ENCODE data around the gene PEX7. TPM values are rescaled to one million over a fixed set of nuclear protein-coding genes. Genes with fewer than 3 reads are reported as not detected.

Gene PEX7
- total and polyA plus RNA-seq, 2 donors (not counting 1 experiment from before 2014, with no cell fraction given): 10.2 to 18.0 TPM

- Histone ChIP-seq H3K27me3 (ENCODE audit: control insufficient read depth, insufficient read depth, low read length) (peaks cover 2% of the 10 kb centered on the region), H4K20me1 (ENCODE audit: control insufficient read depth, extremely low read depth, insufficient read depth, low read length) (no peaks in the 10 kb centered on the region), H3K4me2 (ENCODE audit: extremely low read depth, insufficient read depth, low read length) (no peak overlapping the region), H3K27ac (ENCODE audit: insufficient read depth, low read length) (no peak overlapping the region), H3K9ac (ENCODE audit: insufficient read depth, low read length) (no peak overlapping the region), H3K36me3 (ENCODE audit: control insufficient read depth, insufficient read depth, low read length) (no peaks in the 10 kb centered on the region), H3K4me3 (replicated peaks in 1 of 4; ENCODE audit: control extremely low read depth in 1 of 4, insufficient read depth in 1 of 4, low read depth in 3 of 4, low read length in 4 of 4) (no peak overlapping the region), H3K79me2 (ENCODE audit: control insufficient read depth, insufficient read depth, low read length) (no peaks in the 10 kb centered on the region), H3K4me1 (ENCODE audit: control insufficient read depth, extremely low read depth, insufficient read depth, low read length) (no peaks in the 10 kb centered on the region), H3K9me3 (ENCODE audit: control insufficient read depth, insufficient read depth, low read depth, low read length) (no peaks in the 10 kb centered on the region), H2AFZ (ENCODE audit: low read length) (no peak overlapping the region)
- DNase-seq (ENCODE audit: low read depth in 2 of 2): no peak
- TF ChIP-seq, protein P1, sequence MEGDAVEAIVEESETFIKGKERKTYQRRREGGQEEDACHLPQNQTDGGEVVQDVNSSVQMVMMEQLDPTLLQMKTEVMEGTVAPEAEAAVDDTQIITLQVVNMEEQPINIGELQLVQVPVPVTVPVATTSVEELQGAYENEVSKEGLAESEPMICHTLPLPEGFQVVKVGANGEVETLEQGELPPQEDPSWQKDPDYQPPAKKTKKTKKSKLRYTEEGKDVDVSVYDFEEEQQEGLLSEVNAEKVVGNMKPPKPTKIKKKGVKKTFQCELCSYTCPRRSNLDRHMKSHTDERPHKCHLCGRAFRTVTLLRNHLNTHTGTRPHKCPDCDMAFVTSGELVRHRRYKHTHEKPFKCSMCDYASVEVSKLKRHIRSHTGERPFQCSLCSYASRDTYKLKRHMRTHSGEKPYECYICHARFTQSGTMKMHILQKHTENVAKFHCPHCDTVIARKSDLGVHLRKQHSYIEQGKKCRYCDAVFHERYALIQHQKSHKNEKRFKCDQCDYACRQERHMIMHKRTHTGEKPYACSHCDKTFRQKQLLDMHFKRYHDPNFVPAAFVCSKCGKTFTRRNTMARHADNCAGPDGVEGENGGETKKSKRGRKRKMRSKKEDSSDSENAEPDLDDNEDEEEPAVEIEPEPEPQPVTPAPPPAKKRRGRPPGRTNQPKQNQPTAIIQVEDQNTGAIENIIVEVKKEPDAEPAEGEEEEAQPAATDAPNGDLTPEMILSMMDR (conservative IDR thresholded peaks at IDR 0.05 in 1 of 2, IDR thresholded peaks at IDR 0.05 in 1 of 2; ENCODE audit: low read depth in 1 of 2, low read length in 2 of 2): no peak
- no peak for TF ChIP-seq EZH2 (IDR thresholded peaks at IDR 0.05; ENCODE audit: low read length, missing control alignments)
Measured at GRCh38 chr6:136914947-136915346, 92.6 kb downstream of the PEX7 start.

DNA sequence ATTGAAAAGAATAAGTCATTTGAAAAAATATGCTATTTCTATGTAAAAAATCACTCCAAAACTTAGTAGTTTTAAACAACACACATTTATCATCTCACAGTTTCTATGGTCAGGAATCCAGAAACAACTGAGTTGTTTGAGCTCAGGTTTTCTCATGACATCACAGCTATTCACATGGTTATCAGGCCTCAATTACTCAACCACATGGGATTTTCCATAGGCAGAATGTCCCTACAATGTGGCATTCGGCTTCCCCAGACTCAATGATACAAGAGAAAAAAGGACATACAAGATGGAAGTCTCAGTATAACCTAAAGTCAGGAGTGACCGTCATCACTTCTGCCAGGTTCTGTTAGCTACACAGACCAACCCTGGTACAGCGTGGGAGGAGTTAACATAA, 96.3 kb downstream of the PEX7 start:
- no peak overlapping the region for H3K27ac ChIP-seq (ENCODE audit: insufficient read depth, low read length)
- H3K4me3 ChIP-seq (replicated peaks in 1 of 4; ENCODE audit: control extremely low read depth in 1 of 4, insufficient read depth in 1 of 4, low read depth in 3 of 4, low read length in 4 of 4): no peak overlapping the region
- no peak overlapping the region for H3K4me2 ChIP-seq (ENCODE audit: extremely low read depth, insufficient read depth, low read length)
- no peaks in the 10 kb centered on the region for H3K9me3 ChIP-seq (ENCODE audit: control insufficient read depth, insufficient read depth, low read depth, low read length)
- H3K36me3 ChIP-seq (ENCODE audit: control insufficient read depth, insufficient read depth, low read length): no peaks in the 10 kb centered on the region
- peaks cover 27% of the 10 kb centered on the region for H3K27me3 ChIP-seq (ENCODE audit: control insufficient read depth, insufficient read depth, low read length)
- H3K9ac ChIP-seq (ENCODE audit: insufficient read depth, low read length): no peak overlapping the region
- no peak for TF ChIP-seq EZH2 (IDR thresholded peaks at IDR 0.05; ENCODE audit: low read length, missing control alignments)
- TF ChIP-seq, protein P1 (conservative IDR thresholded peaks at IDR 0.05 in 1 of 2, IDR thresholded peaks at IDR 0.05 in 1 of 2; ENCODE audit: low read depth in 1 of 2, low read length in 2 of 2): no peak
- no peaks in the 10 kb centered on the region for H4K20me1 ChIP-seq (ENCODE audit: control insufficient read depth, extremely low read depth, insufficient read depth, low read length)
- H2AFZ ChIP-seq (ENCODE audit: low read length): no peak overlapping the region
- peaks cover 5% of the 10 kb centered on the region for H3K4me1 ChIP-seq (ENCODE audit: control insufficient read depth, extremely low read depth, insufficient read depth, low read length)
- no peaks in the 10 kb centered on the region for H3K79me2 ChIP-seq (ENCODE audit: control insufficient read depth, insufficient read depth, low read length)
- no peak for DNase-seq (ENCODE audit: low read depth in 2 of 2)

DNA sequence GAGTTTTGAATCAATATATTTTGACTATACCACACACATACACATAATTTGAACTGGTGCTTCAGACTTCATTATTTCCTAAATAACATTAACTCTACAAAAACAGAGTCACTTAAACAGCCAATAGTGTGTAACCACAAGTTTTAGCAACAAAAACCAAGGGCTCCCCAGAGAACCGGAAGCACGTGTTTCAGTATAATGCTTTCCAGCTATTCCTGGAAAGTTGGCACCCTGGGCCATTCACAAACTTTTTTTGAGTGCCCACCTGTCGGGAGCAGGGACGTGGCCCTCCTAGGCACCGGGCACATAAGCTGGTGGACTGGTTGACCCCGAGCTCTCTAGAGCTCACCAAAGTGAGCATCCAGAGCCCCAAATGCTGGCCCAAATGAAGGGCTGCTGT, 97.8 kb downstream of the PEX7 start:
- Histone ChIP-seq H3K27ac (ENCODE audit: insufficient read depth, low read length) (no peak overlapping the region), H3K4me1 (ENCODE audit: control insufficient read depth, extremely low read depth, insufficient read depth, low read length) (peaks cover 5% of the 10 kb centered on the region), H3K27me3 (ENCODE audit: control insufficient read depth, insufficient read depth, low read length) (peaks cover 33% of the 10 kb centered on the region), H4K20me1 (ENCODE audit: control insufficient read depth, extremely low read depth, insufficient read depth, low read length) (no peaks in the 10 kb centered on the region), H3K4me3 (replicated peaks in 1 of 4; ENCODE audit: control extremely low read depth in 1 of 4, insufficient read depth in 1 of 4, low read depth in 3 of 4, low read length in 4 of 4) (peak overlapping the region in 1 of 4 experiments; percentile 53), H3K9me3 (ENCODE audit: control insufficient read depth, insufficient read depth, low read depth, low read length) (no peaks in the 10 kb centered on the region), H3K4me2 (ENCODE audit: extremely low read depth, insufficient read depth, low read length) (no peak overlapping the region), H2AFZ (ENCODE audit: low read length) (no peak overlapping the region), H3K79me2 (ENCODE audit: control insufficient read depth, insufficient read depth, low read length) (no peaks in the 10 kb centered on the region), H3K9ac (ENCODE audit: insufficient read depth, low read length) (no peak overlapping the region), H3K36me3 (ENCODE audit: control insufficient read depth, insufficient read depth, low read length) (no peaks in the 10 kb centered on the region)
- no peak for DNase-seq (ENCODE audit: low read depth in 2 of 2)
- TF ChIP-seq, protein P1 (conservative IDR thresholded peaks at IDR 0.05 in 1 of 2, IDR thresholded peaks at IDR 0.05 in 1 of 2; ENCODE audit: low read depth in 1 of 2, low read length in 2 of 2): no peak
- no peak for TF ChIP-seq EZH2 (IDR thresholded peaks at IDR 0.05; ENCODE audit: low read length, missing control alignments)

All from fibroblast of lung (primary cell).